Placental epithelial cell (primary cell): ENCODE measurements around the gene DNAJA2. TPM values are rescaled to one million over a fixed set of nuclear protein-coding genes. Genes with fewer than 3 reads are reported as not detected.

Source experiments
- total RNA-seq: library from RNA; depleted of rRNA; stranded (reverse); fragments of >200 nt; gene quantifications from 2 replicates; pipeline ENCODE4 v1.2.3, GENCODE V29; 2012

Gene DNAJA2
- 47.1 and 52.1 TPM in 2 replicates for total RNA-seq

DNA sequence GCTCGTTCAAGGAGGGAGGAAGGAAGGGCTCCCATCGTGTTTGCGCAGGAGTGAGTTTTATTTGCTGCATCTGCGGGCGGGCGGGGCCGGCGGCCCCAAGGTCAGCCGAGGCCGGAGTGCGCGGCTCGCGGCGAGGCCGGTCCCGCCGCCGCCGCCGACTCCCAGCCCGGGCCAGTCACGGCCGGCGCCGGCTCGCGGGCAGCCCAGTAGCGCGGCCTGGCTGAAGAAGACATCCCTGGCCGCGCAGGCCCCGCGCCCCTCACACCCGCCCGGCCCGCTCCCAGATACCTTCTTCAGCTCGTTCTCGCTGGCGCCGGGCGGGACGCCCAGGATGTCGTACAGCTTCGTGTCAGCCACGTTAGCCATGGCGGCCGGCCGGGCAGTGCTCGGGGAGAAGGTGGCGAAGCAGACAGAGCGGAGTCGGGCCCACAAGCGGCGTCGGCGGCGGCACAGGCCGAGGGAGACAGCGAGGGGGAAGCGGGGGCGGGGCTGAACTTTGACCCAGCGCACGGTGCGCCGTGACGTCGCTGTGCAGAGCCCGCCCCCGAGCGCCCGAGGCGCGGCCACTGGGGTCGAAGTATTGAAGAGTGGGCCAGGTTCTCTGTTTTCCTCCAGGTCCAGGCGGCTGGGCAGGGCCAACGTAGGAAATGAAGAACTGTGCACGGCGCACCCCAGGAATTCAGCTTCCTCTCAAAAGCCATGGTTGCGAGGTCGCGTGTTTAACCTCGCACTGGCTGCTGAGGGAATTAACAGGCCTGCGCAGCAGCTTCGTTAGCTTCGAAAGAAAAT, at the start of gene DNAJA2:
TSS of gene DNAJA2 (minus strand) at position 468 of the 789 bp plus-strand sequence. CDS start at position 366, 102 bp downstream.

Other genes with a start within 250 kb of the DNAJA2 start
- gene MYLK3, start 225.3 kb downstream of the DNAJA2 start, total RNA-seq = 0.11 TPM in 1 of 2 replicates, not detected in the other
- gene C16orf87, start 142.5 kb downstream of the DNAJA2 start, total RNA-seq = 3.5 and 5.1 TPM in 2 replicates
- 6.7 and 15.6 TPM in 2 replicates for gene GPT2, start 89.3 kb downstream of the DNAJA2 start, total RNA-seq
- gene NETO2, start 170.3 kb upstream of the DNAJA2 start, total RNA-seq = 3.3 and 3.5 TPM in 2 replicates